Activated CD8-positive, alpha-beta T cell treated with anti-CD3 and anti-CD28 coated beads, Interleukin-2, amount 10 ng/mL, durations not matched to agents 7 days and 5 days (primary cell): ENCODE data around the gene DCAF6. TPM values are rescaled to one million over a fixed set of nuclear protein-coding genes. Genes with fewer than 3 reads are reported as not detected.

Source experiments
- ATAC-seq: fragments of 150-1000 bp; cut with Tn5 transposase; one replicate; pipeline ENCODE4 v1.10.0; 2021; ENCODE audit warnings: moderate library complexity
- CTCF ChIA-PET: fragments of 350-600 bp; sonication (Branson Sonifier 250); formaldehyde crosslinking; loops from one replicate; lab custom pipeline; 2021; ENCODE audit warnings: antibody characterized with exemption; lab: Charles Lee
- POLR2A ChIA-PET: fragments of 350-600 bp; sonication (Branson Sonifier 250); formaldehyde crosslinking; loops from one replicate; lab custom pipeline; 2021; ENCODE audit warnings: antibody characterized with exemption; lab: Charles Lee
- DNase-seq: peaks from one replicate; pipeline ENCODE4 v3.0.0-alpha.2; 2020
- H3K27ac Mint-ChIP-seq: one replicate; pipeline ENCODE4 v1.8.0; 2021; ENCODE audit warnings: mild to moderate bottlenecking, mixed read lengths
- H3K27me3 Mint-ChIP-seq: one replicate; pipeline ENCODE4 v1.8.0; 2021; ENCODE audit warnings: low read depth, mixed read lengths
- H3K36me3 Mint-ChIP-seq: one replicate; pipeline ENCODE4 v1.8.0; 2021; ENCODE audit warnings: low read depth, mixed read lengths
- H3K4me1 Mint-ChIP-seq: one replicate; pipeline ENCODE4 v1.8.0; 2021; ENCODE audit warnings: low read depth, mixed read lengths
- H3K4me3 Mint-ChIP-seq: one replicate; pipeline ENCODE4 v1.8.0; 2021; ENCODE audit warnings: mild to moderate bottlenecking, mixed read lengths
- H3K9me3 Mint-ChIP-seq: one replicate; pipeline ENCODE4 v1.8.0; 2022; ENCODE audit warnings: mixed read lengths; ENCODE audit not compliant: insufficient read depth
- total RNA-seq, 2 experiments: library from RNA; stranded (reverse); gene quantifications; one replicate each; pipeline ENCODE4 v1.2.3, GENCODE V29; 2021

The DCAF6 gene
- total RNA-seq, 2 experiments from 2014 or later = 22.6 to 25.1 TPM

GRCh38 chr1:167974698-167975097, 38.2 kb downstream of the DCAF6 start:
- DNase-seq = no peak
- no peak overlapping the region for H3K27ac Mint-ChIP-seq
- no peaks in the 10 kb centered on the region for H3K27me3 Mint-ChIP-seq
- POLR2A ChIA-PET = no interaction called here
- no peak for ATAC-seq
- peaks cover 2% of the 10 kb centered on the region for H3K4me1 Mint-ChIP-seq
- H3K36me3 Mint-ChIP-seq = peaks cover 35% of the 10 kb centered on the region
- peaks cover 10% of the 10 kb centered on the region for H3K9me3 Mint-ChIP-seq
- no peak overlapping the region for H3K4me3 Mint-ChIP-seq
- CTCF ChIA-PET = no interaction called here

- H3K27me3 Mint-ChIP-seq = no peaks in the 10 kb centered on the region
Observed at GRCh38 chr1:167977245-167977644, 40.8 kb downstream of the DCAF6 start.

GRCh38 chr1:167981933-167982332, 45.5 kb downstream of the DCAF6 start:
- DNase-seq = no peak
- Mint-ChIP-seq H3K9me3 (peaks cover 10% of the 10 kb centered on the region), H3K4me3 (no peak overlapping the region), H3K27ac (no peak overlapping the region), H3K36me3 (peaks cover 34% of the 10 kb centered on the region), H3K27me3 (no peaks in the 10 kb centered on the region), H3K4me1 (peaks cover 6% of the 10 kb centered on the region)
- ChIA-PET CTCF (interaction anchor here (1.3 kb wide), 1 partner anchor 46 kb away, joined by 3 read pairs; the partner anchor contains the start of gene DCAF6), POLR2A (no interaction called here)
- ATAC-seq = no peak

More at GRCh38 chr1:167977245-167977644, 40.8 kb downstream of the DCAF6 start:
- POLR2A ChIA-PET = no interaction called here
- peaks cover 10% of the 10 kb centered on the region for H3K9me3 Mint-ChIP-seq
- H3K27ac Mint-ChIP-seq = no peak overlapping the region
- H3K36me3 Mint-ChIP-seq = peaks cover 49% of the 10 kb centered on the region
- CTCF ChIA-PET = interaction anchor here (1.4 kb wide), 1 partner anchor 105 kb away, joined by 4 read pairs; no protein-coding TSS in a partner anchor
- H3K4me3 Mint-ChIP-seq = no peak overlapping the region
- H3K4me1 Mint-ChIP-seq = peaks cover 6% of the 10 kb centered on the region
- ATAC-seq = no peak
- no peak for DNase-seq

GRCh38 chr1:167983797-167984420, 47.4 kb downstream of the DCAF6 start:
- H3K4me3 Mint-ChIP-seq = no peak overlapping the region
- no peak for DNase-seq
- ChIA-PET CTCF (no interaction called here), POLR2A (no interaction called here)
- H3K9me3 Mint-ChIP-seq = no peaks in the 10 kb centered on the region
- no peak overlapping the region for H3K27ac Mint-ChIP-seq
- no peak for ATAC-seq
- peaks cover 4% of the 10 kb centered on the region for H3K4me1 Mint-ChIP-seq
- H3K36me3 Mint-ChIP-seq = peaks cover 26% of the 10 kb centered on the region
- H3K27me3 Mint-ChIP-seq = no peaks in the 10 kb centered on the region

- ChIA-PET POLR2A (no interaction called here), CTCF (no interaction called here)
- ATAC-seq = no peak
- peaks cover 4% of the 10 kb centered on the region for H3K4me1 Mint-ChIP-seq
- no peak overlapping the region for H3K27ac Mint-ChIP-seq
- DNase-seq = no peak
- peaks cover 21% of the 10 kb centered on the region for H3K36me3 Mint-ChIP-seq
- H3K27me3 Mint-ChIP-seq = no peaks in the 10 kb centered on the region
- no peaks in the 10 kb centered on the region for H3K9me3 Mint-ChIP-seq
- no peak overlapping the region for H3K4me3 Mint-ChIP-seq
Observed at GRCh38 chr1:167984886-167985489, 48.5 kb downstream of the DCAF6 start.

- Mint-ChIP-seq H3K27me3 (no peaks in the 10 kb centered on the region), H3K36me3 (peaks cover 7% of the 10 kb centered on the region), H3K4me1 (no peaks in the 10 kb centered on the region), H3K27ac (no peak overlapping the region), H3K4me3 (no peak overlapping the region), H3K9me3 (no peaks in the 10 kb centered on the region)
- POLR2A ChIA-PET = no interaction called here
- ATAC-seq (no peak), DNase-seq (no peak)
- CTCF ChIA-PET = no interaction called here
Observed at GRCh38 chr1:167987174-167987573, 50.7 kb downstream of the DCAF6 start.

GRCh38 chr1:167991546-167991945, 55.1 kb downstream of the DCAF6 start:
- H3K4me3 Mint-ChIP-seq = no peak overlapping the region
- CTCF ChIA-PET = interaction anchor here (0.6 kb wide), 1 partner anchor 389 kb away, joined by 3 read pairs; no protein-coding TSS in a partner anchor

GRCh38 chr1:167993720-167994119, 57.2 kb downstream of the DCAF6 start:
- no peaks in the 10 kb centered on the region for H3K9me3 Mint-ChIP-seq
- POLR2A ChIA-PET = no interaction called here
- CTCF ChIA-PET = no interaction called here

More at GRCh38 chr1:167991546-167991945, 55.1 kb downstream of the DCAF6 start:
- Mint-ChIP-seq H3K27me3 (no peaks in the 10 kb centered on the region), H3K9me3 (no peaks in the 10 kb centered on the region), H3K36me3 (peaks cover 11% of the 10 kb centered on the region), H3K27ac (no peak overlapping the region), H3K4me1 (no peaks in the 10 kb centered on the region)
- DNase-seq (no peak), ATAC-seq (no peak)
- POLR2A ChIA-PET = no interaction called here

GRCh38 chr1:167994560-167994959, 58.1 kb downstream of the DCAF6 start:
- ATAC-seq (no peak), DNase-seq (no peak)
- CTCF ChIA-PET = no interaction called here
- H3K36me3 Mint-ChIP-seq = peaks cover 16% of the 10 kb centered on the region
- H3K27me3 Mint-ChIP-seq = no peaks in the 10 kb centered on the region
- no peaks in the 10 kb centered on the region for H3K4me1 Mint-ChIP-seq
- no peak overlapping the region for H3K27ac Mint-ChIP-seq
- POLR2A ChIA-PET = no interaction called here
- no peak overlapping the region for H3K4me3 Mint-ChIP-seq
- H3K9me3 Mint-ChIP-seq = no peaks in the 10 kb centered on the region

More at GRCh38 chr1:167993720-167994119, 57.2 kb downstream of the DCAF6 start:
- H3K27me3 Mint-ChIP-seq = no peaks in the 10 kb centered on the region
- no peak for DNase-seq
- no peak overlapping the region for H3K27ac Mint-ChIP-seq
- H3K36me3 Mint-ChIP-seq = peaks cover 13% of the 10 kb centered on the region
- no peak overlapping the region for H3K4me3 Mint-ChIP-seq
- no peak for ATAC-seq
- H3K4me1 Mint-ChIP-seq = no peaks in the 10 kb centered on the region

- H3K27ac Mint-ChIP-seq = no peak overlapping the region
- H3K9me3 Mint-ChIP-seq = no peaks in the 10 kb centered on the region
- CTCF ChIA-PET = no interaction called here
- POLR2A ChIA-PET = no interaction called here
- H3K27me3 Mint-ChIP-seq = no peaks in the 10 kb centered on the region
- peaks cover 16% of the 10 kb centered on the region for H3K36me3 Mint-ChIP-seq
- H3K4me1 Mint-ChIP-seq = no peaks in the 10 kb centered on the region
- ATAC-seq = no peak
- DNase-seq = no peak
- no peak overlapping the region for H3K4me3 Mint-ChIP-seq
Observed at GRCh38 chr1:167995038-167995437, 58.6 kb downstream of the DCAF6 start.

- no peak for ATAC-seq
- DNase-seq = no peak
- no peak overlapping the region for H3K27ac Mint-ChIP-seq
- H3K36me3 Mint-ChIP-seq = peaks cover 18% of the 10 kb centered on the region
- CTCF ChIA-PET = no interaction called here
- no peak overlapping the region for H3K4me3 Mint-ChIP-seq
- no peaks in the 10 kb centered on the region for H3K9me3 Mint-ChIP-seq
- POLR2A ChIA-PET = no interaction called here
- H3K27me3 Mint-ChIP-seq = no peaks in the 10 kb centered on the region
- peaks cover 3% of the 10 kb centered on the region for H3K4me1 Mint-ChIP-seq
Observed at GRCh38 chr1:167996266-167996665, 59.8 kb downstream of the DCAF6 start.

GRCh38 chr1:167997037-167997575, 60.6 kb downstream of the DCAF6 start:
- ChIA-PET POLR2A (no interaction called here), CTCF (no interaction called here)
- H3K27me3 Mint-ChIP-seq = no peaks in the 10 kb centered on the region
- H3K4me1 Mint-ChIP-seq = peaks cover 3% of the 10 kb centered on the region
- H3K36me3 Mint-ChIP-seq = peaks cover 19% of the 10 kb centered on the region
- H3K9me3 Mint-ChIP-seq = no peaks in the 10 kb centered on the region
- ATAC-seq (no peak), DNase-seq (no peak)
- H3K4me3 Mint-ChIP-seq = no peak overlapping the region
- H3K27ac Mint-ChIP-seq = no peak overlapping the region
